IMR-90 (cell line): ENCODE data around the gene ZNF76. TPM values are rescaled to one million over a fixed set of nuclear protein-coding genes. Genes with fewer than 3 reads are reported as not detected.

Experiments
- CEBPB ChIP-seq: IDR thresholded peaks from 2 replicates; pipeline ENCODE4 v1.6.1; 2012; ENCODE audit warnings: low read depth, low read length, improper control_type of control experiment
- MAFK ChIP-seq: IDR thresholded peaks from 2 replicates; pipeline ENCODE4 v1.6.1; 2012; ENCODE audit warnings: low read depth, low read length, improper control_type of control experiment
- NFE2L2 ChIP-seq: fragments of 150-350 bp; IDR thresholded peaks from 2 replicates; pipeline ENCODE4 v1.6.1; 2016; ENCODE audit warnings: low read depth, mild to moderate bottlenecking, low read length
- RCOR1 ChIP-seq: IDR thresholded peaks from 2 replicates; pipeline ENCODE4 v1.6.1; 2012; ENCODE audit warnings: mild to moderate bottlenecking, low read length, improper control_type of control experiment; ENCODE audit not compliant: insufficient replicate concordance
- polyA plus RNA-seq, 3 experiments: library from polyadenylated mRNA; depleted of rRNA; stranded (reverse); fragments of >200 nt; gene quantifications; 2 replicates each; pipeline ENCODE4 v1.2.3, GENCODE V29; 2012; ENCODE audit warnings: low replicate concordance in 1 of 3
- total RNA-seq: library from RNA; depleted of rRNA; stranded (reverse); fragments of >200 nt; gene quantifications from 2 replicates; pipeline ENCODE4 v1.2.3, GENCODE V29; 2012

Gene ZNF76
- total and polyA plus RNA-seq, 2 of the 4 experiments (the other 2 are of a cell fraction): 19.9 to 21.1 TPM

DNA sequence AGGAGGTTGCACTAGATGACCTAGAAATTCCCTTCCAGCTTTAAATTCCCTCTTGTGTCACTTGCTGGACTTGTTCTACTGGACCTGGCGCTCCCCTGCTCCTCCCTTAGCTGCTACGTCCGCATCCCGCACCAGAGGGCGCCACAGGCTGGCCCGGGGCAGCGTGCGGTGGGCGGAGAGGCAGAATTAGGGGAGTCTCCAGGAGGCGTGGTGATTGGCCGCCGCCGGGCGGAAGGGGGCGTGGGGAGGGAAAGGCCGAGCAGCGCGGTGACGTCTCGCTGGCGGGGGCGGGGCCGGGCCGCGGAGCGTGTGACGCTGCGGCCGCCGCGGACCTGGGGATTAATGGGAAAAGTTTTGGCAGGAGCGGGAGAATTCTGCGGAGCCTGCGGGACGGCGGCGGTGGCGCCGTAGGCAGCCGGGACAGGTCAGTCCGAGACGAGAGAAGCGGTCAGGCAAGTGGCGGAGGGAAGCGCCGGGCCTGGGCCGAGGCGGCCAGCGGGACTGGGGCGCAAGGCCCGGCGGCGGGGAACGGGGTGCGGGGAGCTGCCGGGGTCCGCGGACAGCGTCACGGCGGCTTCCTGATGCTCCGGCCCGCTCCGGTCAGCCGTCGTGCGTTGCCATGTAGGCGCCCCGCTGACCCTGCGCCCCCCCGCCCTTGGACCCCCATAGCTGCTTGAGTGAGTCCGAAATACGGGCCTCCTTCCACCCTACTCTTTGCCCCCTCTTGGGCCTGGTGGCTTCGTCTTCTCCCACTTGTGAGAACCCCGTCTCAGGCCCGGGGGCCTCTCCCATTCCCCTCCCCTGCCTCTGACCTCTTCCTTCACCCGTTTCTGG is 82.9 kb downstream of the ZNF76 start, which contains the start of gene PPARD (continued):
- TF ChIP-seq CEBPB (no peak), NFE2L2 (no peak), RCOR1 (no peak), MAFK (no peak)
